Esophagus squamous epithelium (tissue), 4 donors: ENCODE results near the gene RAD54L.

Experiments
- POLR2A ChIP-seq, 4 donors: fragments of 450-650 bp; IDR thresholded peaks; one replicate each; pipeline ENCODE4 v1.6.1; 2017; ENCODE audit warnings: antibody characterized with exemption in 4 of 4, mild to moderate bottlenecking in 4 of 4, moderate library complexity in 3 of 4
- TF ChIP-seq, protein P1 (sequence below), 6 experiments: fragments of 450-650 bp in 4 of 6; fragments of 200-600 bp in 2 of 6; sonication (generic) in 2 of 6; IDR thresholded peaks; one replicate each; pipeline ENCODE4 v1.5.1; 2016 to 2019; ENCODE audit warnings: antibody characterized with exemption in 6 of 6, mild to moderate bottlenecking in 4 of 6, moderate library complexity in 4 of 6

- TF ChIP-seq, protein P1, sequence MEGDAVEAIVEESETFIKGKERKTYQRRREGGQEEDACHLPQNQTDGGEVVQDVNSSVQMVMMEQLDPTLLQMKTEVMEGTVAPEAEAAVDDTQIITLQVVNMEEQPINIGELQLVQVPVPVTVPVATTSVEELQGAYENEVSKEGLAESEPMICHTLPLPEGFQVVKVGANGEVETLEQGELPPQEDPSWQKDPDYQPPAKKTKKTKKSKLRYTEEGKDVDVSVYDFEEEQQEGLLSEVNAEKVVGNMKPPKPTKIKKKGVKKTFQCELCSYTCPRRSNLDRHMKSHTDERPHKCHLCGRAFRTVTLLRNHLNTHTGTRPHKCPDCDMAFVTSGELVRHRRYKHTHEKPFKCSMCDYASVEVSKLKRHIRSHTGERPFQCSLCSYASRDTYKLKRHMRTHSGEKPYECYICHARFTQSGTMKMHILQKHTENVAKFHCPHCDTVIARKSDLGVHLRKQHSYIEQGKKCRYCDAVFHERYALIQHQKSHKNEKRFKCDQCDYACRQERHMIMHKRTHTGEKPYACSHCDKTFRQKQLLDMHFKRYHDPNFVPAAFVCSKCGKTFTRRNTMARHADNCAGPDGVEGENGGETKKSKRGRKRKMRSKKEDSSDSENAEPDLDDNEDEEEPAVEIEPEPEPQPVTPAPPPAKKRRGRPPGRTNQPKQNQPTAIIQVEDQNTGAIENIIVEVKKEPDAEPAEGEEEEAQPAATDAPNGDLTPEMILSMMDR (IDR thresholded peaks at IDR 0.05): no peak
- TF ChIP-seq POLR2A (IDR thresholded peaks at IDR 0.05): no peak
These were observed 41.2 kb upstream of the RAD54L start for GRCh38 chr1:46206399-46206798.
